HCT116 (cell line): Measurements from ENCODE around the gene IQGAP3. TPM values are rescaled to one million over a fixed set of nuclear protein-coding genes. Genes with fewer than 3 reads are reported as not detected.

ENCODE experiments used
- ATAC-seq: fragments of 200-7000 bp; cut with Tn5 transposase; 2 replicates; pipeline ENCODE4 v1.9.1; 2020; ENCODE audit warnings: mild to moderate bottlenecking, moderate library complexity
- BruUV-seq: library from RNA; stranded (reverse); fragments of 400-500 nt; replicated peaks from 2 replicates; lab custom pipeline; 2021; lab: Mats Ljungman, UMichigan
- CTCF ChIA-PET: fragments of 300-600 bp; sonication (Branson Sonifier 250); formaldehyde crosslinking; loops from one replicate; lab custom pipeline; 2021; ENCODE audit warnings: antibody characterized with exemption; lab: Charles Lee
- POLR2A ChIA-PET: fragments of 300-600, 350-600 bp; sonication (Branson Sonifier 250); formaldehyde crosslinking; loops from one replicate; lab custom pipeline; 2021; ENCODE audit warnings: antibody characterized with exemption; lab: Charles Lee
- RAD21 ChIA-PET, 2 experiments: fragments of 300-600 bp; sonication (Branson Sonifier 250); formaldehyde crosslinking; loops; one replicate each; lab custom pipeline; 2023; ENCODE audit warnings: low total read pairs in 2 of 2; ENCODE audit not compliant: uncharacterized antibody in 2 of 2, unreplicated experiment in 2 of 2, low non-redundant PET in 1 of 2; lab: Charles Lee
- DNase-seq: peaks from one replicate; pipeline ENCODE4 v3.0.0-alpha.2; 2010; ENCODE audit warnings: low read depth, low spot score
- H2AFZ ChIP-seq: fragments of 200-600 bp; shearing (Covaris generic), sonication (generic); 2 replicates; pipeline ENCODE4 v1.6.1; 2017; ENCODE audit warnings: low read depth, mixed run types, mixed read lengths, antibody characterized with exemption, low read length; ENCODE audit not compliant: poor library complexity, severe bottlenecking
- H3K27ac ChIP-seq: 2 replicates; pipeline ENCODE4 v1.5.1; 2012; ENCODE audit warnings: low read depth, low read length
- H3K27me3 ChIP-seq: fragments of 200-600 bp; sonication (generic); 2 replicates; pipeline ENCODE4 v1.6.1; 2016; ENCODE audit warnings: mixed run types, low read length, mixed read lengths; ENCODE audit not compliant: insufficient read depth
- H3K36me3 ChIP-seq, 2 experiments: fragments of 200-500 bp in 1 of 2; fragments of 200-600 bp in 1 of 2; sonication (Bioruptor generic) in 1 of 2; sonication (generic) in 1 of 2; 2 replicates each; pipeline versions ENCODE4 v1.5.1 to v1.6.1; 2014 to 2016; ENCODE audit warnings: low read length in 2 of 2, inconsistent platforms in 1 of 2, mixed read lengths in 1 of 2, mixed run types in 1 of 2; ENCODE audit not compliant: insufficient read depth in 2 of 2, control insufficient read depth in 1 of 2
- H3K4me1 ChIP-seq, 2 experiments: fragments of 200-600 bp in 1 of 2; sonication (generic) in 1 of 2; 2 replicates each; pipeline versions ENCODE4 v1.5.1 to v1.6.1; 2012 to 2017; ENCODE audit warnings: low read length in 2 of 2, inconsistent platforms in 1 of 2, mild to moderate bottlenecking in 1 of 2, mixed read lengths in 1 of 2, mixed run types in 1 of 2, moderate library complexity in 1 of 2; ENCODE audit not compliant: insufficient read depth in 2 of 2, control insufficient read depth in 1 of 2
- H3K4me2 ChIP-seq: fragments of 200-600 bp; sonication (generic); 2 replicates; pipeline ENCODE4 v1.6.1; 2017; ENCODE audit warnings: mixed run types, low read length, mixed read lengths
- H3K4me3 ChIP-seq, 2 experiments: fragments of 200-600 bp in 1 of 2; sonication (generic) in 1 of 2; replicated peaks in 1 of 2; 2 replicates each; pipeline ENCODE4 v1.5.1; 2011 to 2016; ENCODE audit warnings: low read length in 2 of 2, control low read depth in 1 of 2, low read depth in 1 of 2, mild to moderate bottlenecking in 1 of 2, mixed read lengths in 1 of 2, mixed run types in 1 of 2
- H3K79me2 ChIP-seq: fragments of 200-600 bp; sonication (generic); 2 replicates; pipeline ENCODE4 v1.6.1; 2017; ENCODE audit warnings: mild to moderate bottlenecking, mixed run types, low read length, moderate library complexity, mixed read lengths; ENCODE audit not compliant: insufficient read depth
- H3K9ac ChIP-seq: fragments of 200-600 bp; sonication (generic); 2 replicates; pipeline ENCODE4 v1.6.1; 2016; ENCODE audit warnings: low read length, mixed read lengths
- H3K9me2 ChIP-seq: fragments of 200-600 bp; sonication (generic), shearing (Covaris generic); 2 replicates; pipeline ENCODE4 v1.6.1; 2017; ENCODE audit warnings: mixed run types, mild to moderate bottlenecking, moderate library complexity; ENCODE audit not compliant: insufficient read depth
- H3K9me3 ChIP-seq, 2 experiments: fragments of 200-500 bp in 1 of 2; fragments of 200-600 bp in 1 of 2; sonication (Bioruptor generic) in 1 of 2; sonication (generic) in 1 of 2; 2 replicates each; pipeline ENCODE4 v1.6.1; 2014 to 2017; ENCODE audit warnings: low read length in 2 of 2, mixed read lengths in 2 of 2, inconsistent platforms in 1 of 2, low read depth in 1 of 2, mild to moderate bottlenecking in 1 of 2, mixed run types in 1 of 2, moderate library complexity in 1 of 2; ENCODE audit not compliant: control insufficient read depth in 1 of 2, insufficient read depth in 1 of 2
- H4K20me1 ChIP-seq: fragments of 200-600 bp; sonication (generic), shearing (Covaris generic); 2 replicates; pipeline ENCODE4 v1.6.1; 2017; ENCODE audit warnings: mixed run types, mild to moderate bottlenecking, moderate library complexity; ENCODE audit not compliant: insufficient read depth
- CBX3 ChIP-seq: IDR thresholded peaks from 2 replicates; pipeline ENCODE4 v1.6.1; 2012; ENCODE audit warnings: low read depth
- CEBPB ChIP-seq: IDR thresholded peaks from 2 replicates; pipeline ENCODE4 v1.6.1; 2012; ENCODE audit warnings: low read depth
- ELF1 ChIP-seq: IDR thresholded peaks from 2 replicates; pipeline ENCODE4 v1.6.1; 2012; ENCODE audit warnings: low read depth, borderline replicate concordance
- EZH2 ChIP-seq: fragments of 200-600 bp; sonication (generic); IDR thresholded peaks from 2 replicates; pipeline ENCODE4 v1.6.1; 2017; ENCODE audit warnings: antibody characterized with exemption, mixed run types
- JUND ChIP-seq: IDR thresholded peaks from 2 replicates; pipeline ENCODE4 v1.6.1; 2012
- POLR2A ChIP-seq: IDR thresholded peaks from 2 replicates; pipeline ENCODE4 v1.7.0; 2011; ENCODE audit warnings: borderline replicate concordance; ENCODE audit not compliant: insufficient read depth, insufficient read length; ENCODE audit errors: extremely low read depth
- POLR2AphosphoS5 ChIP-seq: IDR thresholded peaks from 2 replicates; pipeline ENCODE4 v1.6.1; 2011; ENCODE audit warnings: mild to moderate bottlenecking, low read depth, low read length, moderate library complexity
- RAD21 ChIP-seq: IDR thresholded peaks from 2 replicates; pipeline ENCODE4 v1.6.1; 2012; ENCODE audit warnings: low read depth, mild to moderate bottlenecking
- SIN3A ChIP-seq: IDR thresholded peaks from 2 replicates; pipeline ENCODE4 v1.6.1; 2012; ENCODE audit warnings: low read depth
- SRF ChIP-seq: IDR thresholded peaks from 2 replicates; pipeline ENCODE4 v1.6.1; 2012; ENCODE audit warnings: low read depth
- TCF7L2 ChIP-seq: IDR thresholded peaks from 2 replicates; pipeline ENCODE4 v1.7.0; 2011; ENCODE audit warnings: borderline replicate concordance, inconsistent platforms; ENCODE audit not compliant: insufficient read depth, insufficient read length; ENCODE audit errors: extremely low read depth
- YY1 ChIP-seq: IDR thresholded peaks from 2 replicates; pipeline ENCODE4 v1.6.1; 2011; ENCODE audit warnings: low read length, low read depth, moderate library complexity, mild to moderate bottlenecking; ENCODE audit not compliant: insufficient replicate concordance; ENCODE audit errors: extremely low read depth
- intact Hi-C: fragments of 100-400 bp; cut with micrococcal nuclease; formaldehyde crosslinking; loops from 2 replicates; pipeline ENCODE4 v1.10.0; 2022
- total RNA-seq: library from RNA; stranded (reverse); gene quantifications from one replicate; pipeline ENCODE4 v1.2.1, GENCODE V29; 2021; ENCODE audit not compliant: unreplicated experiment
- TF ChIP-seq, protein P1 (sequence below): IDR thresholded peaks from 2 replicates; pipeline ENCODE4 v1.6.1; 2011; ENCODE audit warnings: mild to moderate bottlenecking, low read length, moderate library complexity; ENCODE audit not compliant: insufficient replicate concordance; ENCODE audit errors: extremely low read depth
- TF ChIP-seq, protein P2 (sequence below): IDR thresholded peaks from 2 replicates; pipeline ENCODE4 v1.6.1; 2012; ENCODE audit warnings: low read depth

Gene IQGAP3
- total RNA-seq, 1 experiment from 2014 or later = 38.8 TPM

DNA sequence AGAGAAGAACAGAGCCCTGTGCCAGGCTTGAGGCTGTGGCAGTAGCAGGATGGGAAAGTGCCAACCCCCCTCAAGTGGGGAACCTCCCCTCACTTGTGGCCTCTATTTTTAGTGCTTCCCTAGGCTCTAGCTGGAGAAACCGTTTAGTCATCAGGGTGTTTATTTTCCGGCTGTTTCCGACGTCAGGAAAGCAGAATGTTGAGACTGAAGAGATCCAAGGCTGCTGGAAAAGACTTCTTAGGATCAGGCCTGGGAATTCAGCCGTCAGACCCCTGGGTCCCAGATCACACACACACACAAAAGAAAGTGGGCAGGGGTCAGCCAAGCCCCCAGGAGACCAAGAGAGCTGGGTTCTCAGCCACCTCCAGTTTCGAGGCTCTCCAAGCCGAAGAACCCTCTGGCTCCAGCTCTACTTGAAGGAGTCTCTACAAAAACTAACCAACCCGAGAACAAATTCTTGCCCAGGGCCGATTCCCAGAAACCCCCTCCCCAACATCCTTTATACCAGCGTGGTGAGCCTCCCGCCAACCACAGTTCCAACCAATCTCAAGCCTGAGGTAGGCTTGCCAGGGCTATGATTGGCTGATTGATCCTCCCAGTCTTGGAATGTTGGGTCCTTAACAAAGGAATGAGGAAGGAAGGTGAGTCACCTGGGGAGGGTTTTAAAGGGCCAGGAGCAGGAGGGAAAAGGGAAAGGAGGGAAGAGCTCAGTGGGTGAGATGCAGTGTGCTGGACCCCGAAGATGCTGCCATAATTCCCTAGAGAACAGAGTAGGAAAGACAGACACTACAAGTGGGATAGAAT, 69.3 kb downstream of the IQGAP3 start:
- ATAC-seq = peak; percentile 46
- POLR2A ChIA-PET = interaction anchor here (0.6 to 2.1 kb wide), 5 partner anchors 12 to 165 kb away, joined by 3 to 6 read pairs (median 3); no protein-coding TSS in a partner anchor
- H3K9ac ChIP-seq = peak overlapping the region; percentile 97
- H3K79me2 ChIP-seq = peaks cover 23% of the 10 kb centered on the region
- TF ChIP-seq YY1 = peak; percentile 11
- TF ChIP-seq SIN3A = no peak
- peak; percentile 29; the same call in 1 of the 2 replicates for TF ChIP-seq POLR2AphosphoS5
- TF ChIP-seq TCF7L2 = no peak
- TF ChIP-seq ELF1 = no peak
- no peak for TF ChIP-seq EZH2
- TF ChIP-seq, protein P1, sequence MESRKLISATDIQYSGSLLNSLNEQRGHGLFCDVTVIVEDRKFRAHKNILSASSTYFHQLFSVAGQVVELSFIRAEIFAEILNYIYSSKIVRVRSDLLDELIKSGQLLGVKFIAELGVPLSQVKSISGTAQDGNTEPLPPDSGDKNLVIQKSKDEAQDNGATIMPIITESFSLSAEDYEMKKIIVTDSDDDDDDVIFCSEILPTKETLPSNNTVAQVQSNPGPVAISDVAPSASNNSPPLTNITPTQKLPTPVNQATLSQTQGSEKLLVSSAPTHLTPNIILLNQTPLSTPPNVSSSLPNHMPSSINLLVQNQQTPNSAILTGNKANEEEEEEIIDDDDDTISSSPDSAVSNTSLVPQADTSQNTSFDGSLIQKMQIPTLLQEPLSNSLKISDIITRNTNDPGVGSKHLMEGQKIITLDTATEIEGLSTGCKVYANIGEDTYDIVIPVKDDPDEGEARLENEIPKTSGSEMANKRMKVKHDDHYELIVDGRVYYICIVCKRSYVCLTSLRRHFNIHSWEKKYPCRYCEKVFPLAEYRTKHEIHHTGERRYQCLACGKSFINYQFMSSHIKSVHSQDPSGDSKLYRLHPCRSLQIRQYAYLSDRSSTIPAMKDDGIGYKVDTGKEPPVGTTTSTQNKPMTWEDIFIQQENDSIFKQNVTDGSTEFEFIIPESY = no peak
- TF ChIP-seq, protein P2, sequence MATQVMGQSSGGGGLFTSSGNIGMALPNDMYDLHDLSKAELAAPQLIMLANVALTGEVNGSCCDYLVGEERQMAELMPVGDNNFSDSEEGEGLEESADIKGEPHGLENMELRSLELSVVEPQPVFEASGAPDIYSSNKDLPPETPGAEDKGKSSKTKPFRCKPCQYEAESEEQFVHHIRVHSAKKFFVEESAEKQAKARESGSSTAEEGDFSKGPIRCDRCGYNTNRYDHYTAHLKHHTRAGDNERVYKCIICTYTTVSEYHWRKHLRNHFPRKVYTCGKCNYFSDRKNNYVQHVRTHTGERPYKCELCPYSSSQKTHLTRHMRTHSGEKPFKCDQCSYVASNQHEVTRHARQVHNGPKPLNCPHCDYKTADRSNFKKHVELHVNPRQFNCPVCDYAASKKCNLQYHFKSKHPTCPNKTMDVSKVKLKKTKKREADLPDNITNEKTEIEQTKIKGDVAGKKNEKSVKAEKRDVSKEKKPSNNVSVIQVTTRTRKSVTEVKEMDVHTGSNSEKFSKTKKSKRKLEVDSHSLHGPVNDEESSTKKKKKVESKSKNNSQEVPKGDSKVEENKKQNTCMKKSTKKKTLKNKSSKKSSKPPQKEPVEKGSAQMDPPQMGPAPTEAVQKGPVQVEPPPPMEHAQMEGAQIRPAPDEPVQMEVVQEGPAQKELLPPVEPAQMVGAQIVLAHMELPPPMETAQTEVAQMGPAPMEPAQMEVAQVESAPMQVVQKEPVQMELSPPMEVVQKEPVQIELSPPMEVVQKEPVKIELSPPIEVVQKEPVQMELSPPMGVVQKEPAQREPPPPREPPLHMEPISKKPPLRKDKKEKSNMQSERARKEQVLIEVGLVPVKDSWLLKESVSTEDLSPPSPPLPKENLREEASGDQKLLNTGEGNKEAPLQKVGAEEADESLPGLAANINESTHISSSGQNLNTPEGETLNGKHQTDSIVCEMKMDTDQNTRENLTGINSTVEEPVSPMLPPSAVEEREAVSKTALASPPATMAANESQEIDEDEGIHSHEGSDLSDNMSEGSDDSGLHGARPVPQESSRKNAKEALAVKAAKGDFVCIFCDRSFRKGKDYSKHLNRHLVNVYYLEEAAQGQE = no peak
- no peak for TF ChIP-seq CBX3
- TF ChIP-seq JUND = no peak
- no peak for TF ChIP-seq CEBPB
- no peak for TF ChIP-seq RAD21
- no peak for TF ChIP-seq SRF
- no peak for TF ChIP-seq POLR2A
- TF ChIP-seq, all 23 proteins: peak for 2
- Histone ChIP-seq H3K4me1 (peaks cover 50 to 74% of the 10 kb centered on the region in 2 experiments), H3K4me3 (peak overlapping the region; percentile 25 to 27), H3K9me3 (no peaks in the 10 kb centered on the region), H3K27me3 (no peaks in the 10 kb centered on the region), H3K4me2 (peak overlapping the region; percentile 93), H3K27ac (peak overlapping the region; percentile 99), H4K20me1 (no peaks in the 10 kb centered on the region), H3K36me3 (no peaks in the 10 kb centered on the region), H2AFZ (no peak overlapping the region), H3K9me2 (no peaks in the 10 kb centered on the region)
- ChIA-PET CTCF (interaction anchor here (1.0 to 2.1 kb wide), 4 partner anchors 22 to 144 kb away, joined by 3 to 7 read pairs (median 5); no protein-coding TSS in a partner anchor), RAD21 (interaction anchor here in 1 of 2 experiments (0.6 to 1.0 kb wide), 2 partner anchors 22 to 46 kb away, joined by 3 to 7 read pairs; no protein-coding TSS in a partner anchor)
- TSS peak; percentile 37 for BruUV-seq
- peak; percentile 94 for DNase-seq
- intact Hi-C loops = loop anchor here (10.0 kb wide), 1 partner anchor 242 kb away; the partner anchor contains the start of gene MRPL24
